WTC11 (cell line): ENCODE data around the gene PSMG2. TPM values are rescaled to one million over a fixed set of nuclear protein-coding genes. Genes with fewer than 3 reads are reported as not detected.
A peak's percentile ranks its signal among the peaks of the same experiment; 100 is the strongest.

Source experiments
- ATAC-seq: fragments of 200-7000 bp; cut with Tn5 transposase; 2 replicates; pipeline ENCODE4 v1.10.0; 2021; ENCODE audit warnings: mild to moderate bottlenecking, moderate library complexity
- CTCF ChIA-PET: fragments of 300-600 bp; sonication (Branson Sonifier 250); formaldehyde crosslinking; loops from one replicate; lab custom pipeline; 2021; ENCODE audit warnings: antibody characterized with exemption; lab: Charles Lee
- POLR2A ChIA-PET: fragments of 350-600 bp; sonication (Branson Sonifier 250); formaldehyde crosslinking; loops from one replicate; lab custom pipeline; 2021; ENCODE audit warnings: antibody characterized with exemption; lab: Charles Lee
- DNase-seq: peaks from one replicate; pipeline ENCODE4 v3.0.0; 2021; ENCODE audit warnings: low spot score
- H3K27ac Mint-ChIP-seq: 2 replicates; pipeline ENCODE4 v1.8.0; 2021; ENCODE audit warnings: mixed read lengths
- H3K27me3 Mint-ChIP-seq: 2 replicates; pipeline ENCODE4 v1.8.0; 2021; ENCODE audit warnings: low read depth, mild to moderate bottlenecking, moderate library complexity, mixed read lengths
- H3K36me3 Mint-ChIP-seq: 2 replicates; pipeline ENCODE4 v1.8.0; 2021; ENCODE audit warnings: mixed read lengths
- H3K4me1 Mint-ChIP-seq: 2 replicates; pipeline ENCODE4 v1.8.0; 2022; ENCODE audit warnings: mixed read lengths
- H3K4me3 Mint-ChIP-seq: 2 replicates; pipeline ENCODE4 v1.8.0; 2021; ENCODE audit warnings: mild to moderate bottlenecking, moderate library complexity, mixed read lengths
- H3K9me3 Mint-ChIP-seq: 2 replicates; pipeline ENCODE4 v1.8.0; 2021; ENCODE audit warnings: mixed read lengths
- ATF1 ChIP-seq: sonication (generic); formaldehyde crosslinking; IDR thresholded peaks from 2 replicates; pipeline ENCODE4 v1.8.1; 2023; ENCODE audit warnings: mild to moderate bottlenecking, moderate library complexity, missing genetic modification reagents
- ATF2 ChIP-seq: sonication (generic); formaldehyde crosslinking; IDR thresholded peaks from 2 replicates; pipeline ENCODE4 v1.8.1; 2022; ENCODE audit warnings: low read depth, missing genetic modification reagents, borderline replicate concordance
- ATF6 ChIP-seq: sonication (generic); formaldehyde crosslinking; IDR thresholded peaks from 2 replicates; pipeline ENCODE4 v1.8.1; 2023; ENCODE audit warnings: mild to moderate bottlenecking, missing genetic modification reagents
- CBFB ChIP-seq: sonication (generic); formaldehyde crosslinking; IDR thresholded peaks from 2 replicates; pipeline ENCODE4 v1.8.1; 2022; ENCODE audit warnings: mild to moderate bottlenecking, low read depth, missing genetic modification reagents
- CREB1 ChIP-seq: sonication (generic); formaldehyde crosslinking; IDR thresholded peaks from 2 replicates; pipeline ENCODE4 v1.8.0; 2023; ENCODE audit warnings: mild to moderate bottlenecking, missing genetic modification reagents
- E2F1 ChIP-seq: sonication (generic); formaldehyde crosslinking; IDR thresholded peaks from 2 replicates; pipeline ENCODE4 v1.8.0; 2022; ENCODE audit warnings: mild to moderate bottlenecking, missing genetic modification reagents
- ELF4 ChIP-seq: sonication (generic); formaldehyde crosslinking; IDR thresholded peaks from 2 replicates; pipeline ENCODE4 v1.8.1; 2022; ENCODE audit warnings: low read depth, mild to moderate bottlenecking, moderate library complexity, missing genetic modification reagents
- FOXP1 ChIP-seq: sonication (generic); formaldehyde crosslinking; IDR thresholded peaks from 2 replicates; pipeline ENCODE4 v1.8.0; 2022; ENCODE audit warnings: missing genetic modification reagents, mild to moderate bottlenecking, moderate library complexity, borderline replicate concordance
- FOXP4 ChIP-seq: sonication (generic); formaldehyde crosslinking; IDR thresholded peaks from 2 replicates; pipeline ENCODE4 v1.8.0; 2022; ENCODE audit warnings: mild to moderate bottlenecking, missing genetic modification reagents
- GRHL2 ChIP-seq: fragments of 250-450 bp; sonication (Bioruptor Pico); IDR thresholded peaks from 2 replicates; pipeline ENCODE4 v1.8.0; 2022; ENCODE audit warnings: mild to moderate bottlenecking, moderate library complexity; ENCODE audit not compliant: insufficient replicate concordance, severe bottlenecking
- JAZF1 ChIP-seq: fragments of 250-450 bp; sonication (Bioruptor Pico); IDR thresholded peaks from 2 replicates; pipeline ENCODE4 v1.9.0; 2021; ENCODE audit warnings: moderate library complexity, mild to moderate bottlenecking, inconsistent platforms
- KAT7 ChIP-seq: sonication (generic); formaldehyde crosslinking; IDR thresholded peaks from 2 replicates; pipeline ENCODE4 v1.8.1; 2023; ENCODE audit warnings: missing genetic modification reagents, mild to moderate bottlenecking, borderline replicate concordance
- MAX ChIP-seq: sonication (generic); formaldehyde crosslinking; IDR thresholded peaks from 2 replicates; pipeline ENCODE4 v1.8.0; 2022; ENCODE audit warnings: mild to moderate bottlenecking, missing genetic modification reagents
- MYBL2 ChIP-seq: sonication (generic); formaldehyde crosslinking; IDR thresholded peaks from 2 replicates; pipeline ENCODE4 v1.8.1; 2023; ENCODE audit warnings: mild to moderate bottlenecking, moderate library complexity, missing genetic modification reagents
- NR1H2 ChIP-seq: sonication (generic); formaldehyde crosslinking; IDR thresholded peaks from 2 replicates; pipeline ENCODE4 v1.9.0; 2021; ENCODE audit warnings: mild to moderate bottlenecking, moderate library complexity, missing genetic modification reagents
- NR2C2 ChIP-seq: sonication (generic); formaldehyde crosslinking; IDR thresholded peaks from 2 replicates; pipeline ENCODE4 v1.8.0; 2022; ENCODE audit warnings: mild to moderate bottlenecking, missing genetic modification reagents
- NR3C1 ChIP-seq: sonication (generic); formaldehyde crosslinking; conservative IDR thresholded peaks from 2 replicates; pipeline ENCODE4 v1.8.1; 2023; ENCODE audit warnings: low read depth, mild to moderate bottlenecking, missing genetic modification reagents
- PRDM15 ChIP-seq: sonication (generic); formaldehyde crosslinking; IDR thresholded peaks from 2 replicates; pipeline ENCODE4 v1.8.0; 2022; ENCODE audit warnings: missing genetic modification reagents
- PRRX2 ChIP-seq: fragments of 250-450 bp; sonication (Bioruptor Pico); IDR thresholded peaks from 2 replicates; pipeline ENCODE4 v1.8.0; 2021; ENCODE audit warnings: mild to moderate bottlenecking
- ZBTB21 ChIP-seq: sonication (generic); formaldehyde crosslinking; IDR thresholded peaks from 2 replicates; pipeline ENCODE4 v1.8.1; 2023; ENCODE audit warnings: mild to moderate bottlenecking, missing genetic modification reagents, borderline replicate concordance
- ZNF138 ChIP-seq: sonication (generic); formaldehyde crosslinking; conservative IDR thresholded peaks from 2 replicates; pipeline ENCODE4 v1.8.1; 2022; ENCODE audit warnings: mild to moderate bottlenecking, moderate library complexity, missing genetic modification reagents
- ZNF423 ChIP-seq: fragments of 250-450 bp; sonication (Bioruptor Pico); IDR thresholded peaks from 2 replicates; pipeline ENCODE4 v2.1.2; 2022; ENCODE audit warnings: mild to moderate bottlenecking, moderate library complexity
- total RNA-seq: library from RNA; stranded (reverse); gene quantifications from 3 replicates; pipeline ENCODE4 v1.2.3, GENCODE V29; 2021

PSMG2 gene
- total RNA-seq, 1 experiment from 2014 or later: 78.9 TPM

GRCh38 chr18:12721495-12722275, 18.8 kb downstream of the PSMG2 start:
- peaks cover 5% of the 10 kb centered on the region for H3K4me1 Mint-ChIP-seq
- DNase-seq: no peak
- no peak for TF ChIP-seq MYBL2
- TF ChIP-seq ATF2 (CRISPR knock-in tag): no peak
- TF ChIP-seq CBFB (CRISPR knock-in tag): no peak
- no peak for TF ChIP-seq CREB1 (CRISPR knock-in tag)
- no peak for TF ChIP-seq ZNF138
- no peak for TF ChIP-seq ATF6 (CRISPR knock-in tag)
- no peak for TF ChIP-seq PRRX2
- TF ChIP-seq FOXP1 (CRISPR knock-in tag): no peak
- TF ChIP-seq JAZF1 (CRISPR knock-in tag): no peak
- TF ChIP-seq E2F1: no peak
- no peak for TF ChIP-seq ZBTB21 (CRISPR knock-in tag)
- TF ChIP-seq GRHL2: no peak
- TF ChIP-seq KAT7: no peak
- no peaks in the 10 kb centered on the region for H3K9me3 Mint-ChIP-seq
- H3K4me3 Mint-ChIP-seq: no peak overlapping the region
- no peak for ATAC-seq
- peaks cover 36% of the 10 kb centered on the region for H3K36me3 Mint-ChIP-seq
- ChIA-PET POLR2A (no interaction called here), CTCF (interaction anchor here (1.0 kb wide), 1 partner anchor 391 kb away, joined by 3 read pairs; no protein-coding TSS in a partner anchor)
- H3K27me3 Mint-ChIP-seq: no peaks in the 10 kb centered on the region
- peak overlapping the region; percentile 25; the same call in 1 of the 2 replicates for H3K27ac Mint-ChIP-seq

GRCh38 chr18:12722731-12723130, 19.9 kb downstream of the PSMG2 start:
- DNase-seq (no peak), ATAC-seq (no peak)
- H3K27me3 Mint-ChIP-seq: no peaks in the 10 kb centered on the region
- no peak overlapping the region for H3K4me3 Mint-ChIP-seq
- H3K4me1 Mint-ChIP-seq: peaks cover 7% of the 10 kb centered on the region
- no peak overlapping the region; the same call in 1 of the 2 replicates for H3K27ac Mint-ChIP-seq
- ChIA-PET CTCF (interaction anchor here (1.1 to 1.8 kb wide), 2 partner anchors 164 to 212 kb away, joined by 5 to 6 read pairs; no protein-coding TSS in a partner anchor), POLR2A (interaction anchor here (0.5 kb wide), 1 partner anchor 226 kb away, joined by 4 read pairs; no protein-coding TSS in a partner anchor)
- no peaks in the 10 kb centered on the region for H3K9me3 Mint-ChIP-seq
- H3K36me3 Mint-ChIP-seq: peaks cover 31% of the 10 kb centered on the region
- TF ChIP-seq JAZF1 (CRISPR knock-in tag): no peak
- TF ChIP-seq FOXP4 (CRISPR knock-in tag): no peak
- TF ChIP-seq MAX: no peak
- TF ChIP-seq ATF1 (CRISPR knock-in tag): no peak
- TF ChIP-seq NR3C1 (CRISPR knock-in tag): no peak
- TF ChIP-seq NR1H2 (CRISPR knock-in tag): no peak
- TF ChIP-seq PRDM15 (CRISPR knock-in tag): no peak
- TF ChIP-seq MYBL2: no peak
- TF ChIP-seq ZNF423: no peak
- no peak for TF ChIP-seq PRRX2
- TF ChIP-seq ZBTB21 (CRISPR knock-in tag): no peak
- TF ChIP-seq ELF4: no peak
- TF ChIP-seq ATF6 (CRISPR knock-in tag): no peak
- no peak for TF ChIP-seq NR2C2 (CRISPR knock-in tag)
